H9 (cell line): ENCODE results near the gene P2RY12. TPM values are rescaled to one million over a fixed set of nuclear protein-coding genes. Genes with fewer than 3 reads are reported as not detected.

ENCODE experiments used
- DNase-seq: peaks from one replicate; pipeline ENCODE4 v3.0.0-alpha.2; 2017
- H2AFZ ChIP-seq: one replicate; pipeline ENCODE4 v1.6.1; 2013; ENCODE audit warnings: mild to moderate bottlenecking, low read length, control low read depth, moderate library complexity
- H2AK5ac ChIP-seq: 2 replicates; pipeline ENCODE4 v1.6.1; 2013; ENCODE audit warnings: low read length, control low read depth, mixed read lengths; ENCODE audit not compliant: insufficient read length
- H2BK120ac ChIP-seq: one replicate; pipeline ENCODE4 v1.6.1; 2013; ENCODE audit warnings: low read depth, mild to moderate bottlenecking, low read length, control low read depth, inconsistent platforms; ENCODE audit not compliant: poor library complexity, severe bottlenecking
- H2BK12ac ChIP-seq: 2 replicates; pipeline ENCODE4 v1.6.1; 2013; ENCODE audit warnings: low read length, control low read depth, mixed read lengths, low read depth; ENCODE audit not compliant: insufficient read length
- H2BK15ac ChIP-seq: 2 replicates; pipeline ENCODE4 v1.6.1; 2013; ENCODE audit warnings: low read depth, low read length, control low read depth
- H2BK20ac ChIP-seq: one replicate; pipeline ENCODE4 v1.6.1; 2013; ENCODE audit warnings: low read depth, mild to moderate bottlenecking, low read length, control low read depth, inconsistent platforms; ENCODE audit not compliant: poor library complexity, severe bottlenecking
- H2BK5ac ChIP-seq: 2 replicates; pipeline ENCODE4 v1.6.1; 2013; ENCODE audit warnings: low read length, control low read depth, mixed read lengths; ENCODE audit not compliant: insufficient read length
- H3K14ac ChIP-seq: 2 replicates; pipeline ENCODE4 v1.6.1; 2013; ENCODE audit warnings: low read length, control low read depth; ENCODE audit not compliant: insufficient read depth
- H3K18ac ChIP-seq: 2 replicates; pipeline ENCODE4 v1.6.1; 2013; ENCODE audit warnings: low read depth, mild to moderate bottlenecking, mixed read lengths, low read length, control low read depth; ENCODE audit not compliant: insufficient read length
- H3K23ac ChIP-seq: 2 replicates; pipeline ENCODE4 v1.6.1; 2013; ENCODE audit warnings: low read length, control low read depth, mixed read lengths, low read depth; ENCODE audit not compliant: insufficient read length
- H3K23me2 ChIP-seq: 2 replicates; pipeline ENCODE4 v1.6.1; 2013; ENCODE audit warnings: low read depth, mild to moderate bottlenecking, mixed read lengths, low read length, control low read depth; ENCODE audit not compliant: insufficient read length, poor library complexity, severe bottlenecking
- H3K27ac ChIP-seq: 2 replicates; pipeline ENCODE4 v1.5.1; 2013; ENCODE audit warnings: low read length, control low read depth, mixed read lengths, low read depth; ENCODE audit not compliant: insufficient read length
- H3K27me3 ChIP-seq: 2 replicates; pipeline ENCODE4 v1.6.1; 2013; ENCODE audit warnings: low read length, control low read depth, inconsistent platforms; ENCODE audit not compliant: insufficient read depth
- H3K4ac ChIP-seq: 2 replicates; pipeline ENCODE4 v1.6.1; 2013; ENCODE audit warnings: low read depth, mild to moderate bottlenecking, control low read depth, inconsistent platforms, low read length, moderate library complexity
- H3K4me1 ChIP-seq: 2 replicates; pipeline ENCODE4 v1.6.1; 2013; ENCODE audit warnings: low read length, control low read depth, inconsistent platforms; ENCODE audit not compliant: insufficient read depth
- H3K4me2 ChIP-seq: 2 replicates; pipeline ENCODE4 v1.6.1; 2013; ENCODE audit warnings: low read length, control low read depth, mixed read lengths; ENCODE audit not compliant: insufficient read length, insufficient read depth
- H3K56ac ChIP-seq: 2 replicates; pipeline ENCODE4 v1.6.1; 2013; ENCODE audit warnings: low read depth, mild to moderate bottlenecking, mixed read lengths, low read length, control low read depth; ENCODE audit not compliant: insufficient read length
- H3K79me1 ChIP-seq: 2 replicates; pipeline ENCODE4 v1.6.1; 2013; ENCODE audit warnings: low read depth, mild to moderate bottlenecking, moderate library complexity, low read length, control low read depth, inconsistent platforms; ENCODE audit not compliant: insufficient read depth, poor library complexity, severe bottlenecking
- H3K79me2 ChIP-seq: 2 replicates; pipeline ENCODE4 v1.6.1; 2013; ENCODE audit warnings: low read length, control low read depth, inconsistent platforms; ENCODE audit not compliant: insufficient read depth
- H3K9ac ChIP-seq: 2 replicates; pipeline ENCODE4 v1.6.1; 2013; ENCODE audit warnings: low read length, control low read depth, mixed read lengths; ENCODE audit not compliant: insufficient read length; ENCODE audit errors: extremely low read depth
- H3K9me3 ChIP-seq: one replicate; pipeline ENCODE4 v1.6.1; 2013; ENCODE audit warnings: low read depth, low read length, inconsistent platforms; ENCODE audit not compliant: control insufficient read depth
- H3T11ph ChIP-seq: one replicate; pipeline ENCODE4 v1.6.1; 2013; ENCODE audit warnings: mild to moderate bottlenecking, low read length, control low read depth, inconsistent platforms
- H4K20me1 ChIP-seq: one replicate; pipeline ENCODE4 v1.6.1; 2013; ENCODE audit not compliant: control insufficient read depth, insufficient read length, insufficient read depth
- H4K5ac ChIP-seq: 2 replicates; pipeline ENCODE4 v1.6.1; 2013; ENCODE audit warnings: low read depth, mild to moderate bottlenecking, mixed read lengths, low read length, control low read depth; ENCODE audit not compliant: insufficient read length
- H4K8ac ChIP-seq: replicated peaks from 2 replicates; pipeline ENCODE4 v1.6.1; 2013; ENCODE audit warnings: low read length, control low read depth, mixed read lengths, low read depth; ENCODE audit not compliant: insufficient read length
- H4K91ac ChIP-seq: 2 replicates; pipeline ENCODE4 v1.6.1; 2013; ENCODE audit warnings: low read depth, mild to moderate bottlenecking, moderate library complexity, mixed read lengths, low read length, control low read depth; ENCODE audit not compliant: insufficient read length
- H3K27ac Mint-ChIP-seq, 3 experiments: 2 replicates in 2 of 3; 3 replicates in 1 of 3; pipeline ENCODE4 v1.8.0; 2020 to 2021; ENCODE audit warnings: mixed read lengths in 3 of 3, mild to moderate bottlenecking in 1 of 3, moderate library complexity in 1 of 3
- H3K27me3 Mint-ChIP-seq: 2 replicates; pipeline ENCODE4 v1.8.0; 2021; ENCODE audit warnings: low read depth, mild to moderate bottlenecking, moderate library complexity, mixed read lengths
- H3K36me3 Mint-ChIP-seq, 3 experiments: 2 replicates in 2 of 3; 3 replicates in 1 of 3; pipeline ENCODE4 v1.8.0; 2020 to 2021; ENCODE audit warnings: low read depth in 3 of 3, mixed read lengths in 3 of 3; ENCODE audit not compliant: insufficient read depth in 1 of 3
- H3K4me1 Mint-ChIP-seq, 2 experiments: 2 replicates each; pipeline ENCODE4 v1.8.0; 2020; ENCODE audit warnings: mixed read lengths in 2 of 2
- H3K4me3 Mint-ChIP-seq, 2 experiments: 2 replicates in 1 of 2; 3 replicates in 1 of 2; pipeline ENCODE4 v1.8.0; 2020 to 2021; ENCODE audit warnings: mild to moderate bottlenecking in 2 of 2, mixed read lengths in 2 of 2, moderate library complexity in 1 of 2
- H3K9me3 Mint-ChIP-seq, 2 experiments: 2 replicates in 1 of 2; 3 replicates in 1 of 2; pipeline ENCODE4 v1.8.0; 2020; ENCODE audit warnings: mild to moderate bottlenecking in 2 of 2, mixed read lengths in 2 of 2, moderate library complexity in 1 of 2
- CTCF ChIP-seq: fragments of 200-600 bp; sonication (generic); conservative IDR thresholded peaks from 3 replicates; pipeline ENCODE4 v1.8.0; 2021; ENCODE audit warnings: antibody characterized with exemption, mild to moderate bottlenecking
- total RNA-seq: library from RNA; stranded (reverse); gene quantifications from 2 replicates; pipeline ENCODE4 v1.2.1, GENCODE V29; 2021

The P2RY12 gene
- total RNA-seq, 1 experiment from 2014 or later, result not detected

GRCh38 chr3:151330899-151331298 lies 53.7 kb downstream of the P2RY12 start:
- Histone ChIP-seq H2AFZ (no peak overlapping the region), H3K4ac (no peak overlapping the region), H2BK120ac (no peak overlapping the region), H3K23me2 (no peaks in the 10 kb centered on the region), H3T11ph (no peak overlapping the region), H3K4me2 (no peak overlapping the region), H2AK5ac (no peak overlapping the region), H3K23ac (no peak overlapping the region), H2BK5ac (no peak overlapping the region), H4K8ac (no peak overlapping the region), H3K79me1 (no peaks in the 10 kb centered on the region), H4K20me1 (no peaks in the 10 kb centered on the region), H3K18ac (no peak overlapping the region), H3K14ac (no peak overlapping the region), H2BK20ac (no peak overlapping the region), H3K27ac (no peak overlapping the region), H3K79me2 (no peaks in the 10 kb centered on the region), H4K5ac (no peak overlapping the region), H3K9me3 (no peaks in the 10 kb centered on the region), H3K4me1 (no peaks in the 10 kb centered on the region), H3K56ac (no peak overlapping the region), H2BK12ac (no peak overlapping the region), H4K91ac (no peak overlapping the region), H3K27me3 (no peaks in the 10 kb centered on the region), H2BK15ac (no peak overlapping the region), H3K9ac (no peak overlapping the region)
- H3K9me3 Mint-ChIP-seq, result no peaks in the 10 kb centered on the region
- no peak overlapping the region for H3K4me3 Mint-ChIP-seq
- DNase-seq, result no peak
- TF ChIP-seq CTCF, result no peak
- no peaks in the 10 kb centered on the region for H3K27me3 Mint-ChIP-seq
- H3K36me3 Mint-ChIP-seq, result no peaks in the 10 kb centered on the region
- H3K4me1 Mint-ChIP-seq, result peaks cover 2 to 8% of the 10 kb centered on the region in 2 experiments
- no peak overlapping the region for H3K27ac Mint-ChIP-seq
